ENCODE measurements around the gene GRID1. TPM values are rescaled to one million over a fixed set of nuclear protein-coding genes. Genes with fewer than 3 reads are reported as not detected.

GRID1 gene
- total RNA-seq, 1 donor from 2014 or later, result 0.75 TPM

DNA sequence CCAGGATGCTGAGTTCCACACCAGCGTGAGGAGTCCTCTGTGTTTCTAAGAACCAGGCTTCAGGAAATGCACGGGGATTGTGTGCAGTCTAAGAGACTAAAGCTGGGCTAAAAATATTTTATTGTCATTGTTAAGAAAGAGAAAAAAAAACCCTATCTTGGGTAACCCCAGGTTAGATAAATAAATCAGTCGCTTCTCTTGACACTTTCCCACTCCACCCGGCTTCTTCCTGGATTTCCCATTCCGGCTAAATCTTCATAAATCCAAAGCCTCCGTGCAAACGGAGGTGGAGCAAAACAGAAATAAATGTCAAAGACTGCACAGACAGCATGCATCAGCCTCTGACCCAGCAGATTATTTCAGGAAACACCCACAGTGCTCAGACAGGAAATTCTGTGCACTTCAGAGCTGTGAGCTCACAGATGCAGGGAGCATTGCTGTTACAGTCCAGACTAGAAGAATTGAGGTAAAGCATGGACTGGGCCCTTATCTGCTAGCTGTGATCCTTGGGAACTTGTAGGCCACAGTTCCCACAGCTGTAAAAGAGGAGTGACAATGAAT, 44.8 kb upstream of the GRID1 start:
- TF ChIP-seq, protein P1, sequence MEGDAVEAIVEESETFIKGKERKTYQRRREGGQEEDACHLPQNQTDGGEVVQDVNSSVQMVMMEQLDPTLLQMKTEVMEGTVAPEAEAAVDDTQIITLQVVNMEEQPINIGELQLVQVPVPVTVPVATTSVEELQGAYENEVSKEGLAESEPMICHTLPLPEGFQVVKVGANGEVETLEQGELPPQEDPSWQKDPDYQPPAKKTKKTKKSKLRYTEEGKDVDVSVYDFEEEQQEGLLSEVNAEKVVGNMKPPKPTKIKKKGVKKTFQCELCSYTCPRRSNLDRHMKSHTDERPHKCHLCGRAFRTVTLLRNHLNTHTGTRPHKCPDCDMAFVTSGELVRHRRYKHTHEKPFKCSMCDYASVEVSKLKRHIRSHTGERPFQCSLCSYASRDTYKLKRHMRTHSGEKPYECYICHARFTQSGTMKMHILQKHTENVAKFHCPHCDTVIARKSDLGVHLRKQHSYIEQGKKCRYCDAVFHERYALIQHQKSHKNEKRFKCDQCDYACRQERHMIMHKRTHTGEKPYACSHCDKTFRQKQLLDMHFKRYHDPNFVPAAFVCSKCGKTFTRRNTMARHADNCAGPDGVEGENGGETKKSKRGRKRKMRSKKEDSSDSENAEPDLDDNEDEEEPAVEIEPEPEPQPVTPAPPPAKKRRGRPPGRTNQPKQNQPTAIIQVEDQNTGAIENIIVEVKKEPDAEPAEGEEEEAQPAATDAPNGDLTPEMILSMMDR (IDR thresholded peaks at IDR 0.05; ENCODE audit: insufficient read depth, low read depth, low read length), result no peak
- TF ChIP-seq EZH2 (IDR thresholded peaks at IDR 0.05; ENCODE audit: insufficient read depth, low read length), result no peak
- DNase-seq (ENCODE audit: low read depth) (peak; percentile 84), FAIRE-seq (peak; percentile 88)
- H3K4me1 ChIP-seq (ENCODE audit: insufficient read depth, low read length), result peaks cover 24% of the 10 kb centered on the region
- H3K36me3 Mint-ChIP-seq (ENCODE audit: low read depth, unreplicated experiment), result peaks cover 3% of the 10 kb centered on the region
- H3K9me3 ChIP-seq (ENCODE audit: insufficient read depth, low read depth, low read length), result peaks cover 5% of the 10 kb centered on the region
- H3K27ac Mint-ChIP-seq (ENCODE audit: unreplicated experiment), result peak overlapping the region; percentile 87
- H3K4me3 ChIP-seq (ENCODE audit: insufficient read depth, low read depth, low read length), result no peak overlapping the region
- H4K20me1 ChIP-seq (ENCODE audit: insufficient read depth, low read length), result no peaks in the 10 kb centered on the region
- peak overlapping the region; percentile 75 for H3K27ac ChIP-seq (ENCODE audit: low read depth, low read length)
- H2AFZ ChIP-seq (ENCODE audit: low read depth, low read length), result no peak overlapping the region
- peak overlapping the region; percentile 46 for H3K9ac ChIP-seq (ENCODE audit: low read length)
- H3K27me3 Mint-ChIP-seq (ENCODE audit: low read depth, unreplicated experiment), result no peaks in the 10 kb centered on the region
- no peaks in the 10 kb centered on the region for H3K27me3 ChIP-seq (ENCODE audit: insufficient read depth, low read length)
- H3K9me3 Mint-ChIP-seq (ENCODE audit: unreplicated experiment), result no peaks in the 10 kb centered on the region
- H3K4me1 Mint-ChIP-seq (ENCODE audit: low read depth, unreplicated experiment), result peaks cover 26% of the 10 kb centered on the region
- H3K79me2 ChIP-seq (ENCODE audit: insufficient read depth, low read length), result no peaks in the 10 kb centered on the region
- no peaks in the 10 kb centered on the region for H3K36me3 ChIP-seq (ENCODE audit: insufficient read depth, low read length)
- peak overlapping the region; percentile 56 for H3K4me2 ChIP-seq (ENCODE audit: low read length)
- peak overlapping the region; percentile 28 for H3K4me3 Mint-ChIP-seq (ENCODE audit: unreplicated experiment)

GRCh38 chr10:86410542-86411124, 44.0 kb upstream of the GRID1 start:
- Histone ChIP-seq H3K4me2 (ENCODE audit: low read length) (peak overlapping the region; percentile 56), H2AFZ (ENCODE audit: low read depth, low read length) (no peak overlapping the region), H3K27ac (ENCODE audit: low read depth, low read length) (peak overlapping the region; percentile 75), H3K27me3 (ENCODE audit: insufficient read depth, low read length) (no peaks in the 10 kb centered on the region), H3K4me1 (ENCODE audit: insufficient read depth, low read length) (peaks cover 22% of the 10 kb centered on the region), H3K36me3 (ENCODE audit: insufficient read depth, low read length) (no peaks in the 10 kb centered on the region), H3K9ac (ENCODE audit: low read length) (peak overlapping the region; percentile 46), H3K9me3 (ENCODE audit: insufficient read depth, low read depth, low read length) (peaks cover 5% of the 10 kb centered on the region), H3K4me3 (ENCODE audit: insufficient read depth, low read depth, low read length) (no peak overlapping the region), H3K79me2 (ENCODE audit: insufficient read depth, low read length) (no peaks in the 10 kb centered on the region), H4K20me1 (ENCODE audit: insufficient read depth, low read length) (no peaks in the 10 kb centered on the region)
- peak; percentile 79 for DNase-seq (ENCODE audit: low read depth)
- peak overlapping the region; percentile 87 for H3K27ac Mint-ChIP-seq (ENCODE audit: unreplicated experiment)
- H3K9me3 Mint-ChIP-seq (ENCODE audit: unreplicated experiment), result no peaks in the 10 kb centered on the region
- H3K27me3 Mint-ChIP-seq (ENCODE audit: low read depth, unreplicated experiment), result no peaks in the 10 kb centered on the region
- no peak for TF ChIP-seq EZH2 (IDR thresholded peaks at IDR 0.05; ENCODE audit: insufficient read depth, low read length)
- TF ChIP-seq, protein P1 (IDR thresholded peaks at IDR 0.05; ENCODE audit: insufficient read depth, low read depth, low read length), result no peak
- H3K4me1 Mint-ChIP-seq (ENCODE audit: low read depth, unreplicated experiment), result peaks cover 26% of the 10 kb centered on the region
- H3K36me3 Mint-ChIP-seq (ENCODE audit: low read depth, unreplicated experiment), result peaks cover 3% of the 10 kb centered on the region
- FAIRE-seq, result peak; percentile 43
- H3K4me3 Mint-ChIP-seq (ENCODE audit: unreplicated experiment), result no peak overlapping the region

DNA sequence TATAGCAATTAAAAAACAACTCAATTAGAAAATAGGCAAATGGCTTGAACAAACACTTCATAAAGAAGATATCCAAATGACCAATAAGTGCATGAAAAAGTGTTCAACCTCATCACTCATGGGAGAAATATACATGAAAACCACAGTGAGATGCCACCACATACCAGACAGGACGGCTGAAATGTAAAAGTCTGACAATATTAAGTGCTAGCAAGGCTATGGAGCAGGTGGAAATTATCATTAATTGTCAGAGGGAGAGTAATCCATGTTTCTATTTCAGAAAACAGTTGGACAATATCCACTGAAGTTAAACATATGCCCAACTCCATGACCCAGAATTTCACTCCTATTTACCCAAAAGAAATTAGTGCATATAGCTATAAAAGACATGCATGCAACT, 42.6 kb upstream of the GRID1 start:
- Histone ChIP-seq H3K4me1 (ENCODE audit: insufficient read depth, low read length) (peaks cover 21% of the 10 kb centered on the region), H3K4me3 (ENCODE audit: insufficient read depth, low read depth, low read length) (no peak overlapping the region), H3K9me3 (ENCODE audit: insufficient read depth, low read depth, low read length) (peaks cover 5% of the 10 kb centered on the region), H3K27me3 (ENCODE audit: insufficient read depth, low read length) (no peaks in the 10 kb centered on the region), H3K4me2 (ENCODE audit: low read length) (no peak overlapping the region), H3K79me2 (ENCODE audit: insufficient read depth, low read length) (no peaks in the 10 kb centered on the region), H3K36me3 (ENCODE audit: insufficient read depth, low read length) (no peaks in the 10 kb centered on the region), H3K9ac (ENCODE audit: low read length) (no peak overlapping the region), H3K27ac (ENCODE audit: low read depth, low read length) (no peak overlapping the region), H2AFZ (ENCODE audit: low read depth, low read length) (no peak overlapping the region), H4K20me1 (ENCODE audit: insufficient read depth, low read length) (no peaks in the 10 kb centered on the region)
- Mint-ChIP-seq H3K9me3 (ENCODE audit: unreplicated experiment) (no peaks in the 10 kb centered on the region), H3K4me1 (ENCODE audit: low read depth, unreplicated experiment) (peaks cover 26% of the 10 kb centered on the region), H3K4me3 (ENCODE audit: unreplicated experiment) (no peak overlapping the region), H3K27me3 (ENCODE audit: low read depth, unreplicated experiment) (no peaks in the 10 kb centered on the region), H3K27ac (ENCODE audit: unreplicated experiment) (no peak overlapping the region), H3K36me3 (ENCODE audit: low read depth, unreplicated experiment) (peaks cover 3% of the 10 kb centered on the region)
- FAIRE-seq (no peak), DNase-seq (ENCODE audit: low read depth) (no peak)
- TF ChIP-seq EZH2 (IDR thresholded peaks at IDR 0.05; ENCODE audit: insufficient read depth, low read length), result no peak
- TF ChIP-seq, protein P1 (IDR thresholded peaks at IDR 0.05; ENCODE audit: insufficient read depth, low read depth, low read length), result no peak
